ENCODE measurements around the gene SON.
A peak's percentile ranks its signal among the peaks of the same experiment; 100 is the strongest.

Gene SON

GRCh38 chr21:33578959-33579542 lies 36.2 kb downstream of the SON start (continued):
- no peak for TF ChIP-seq PRDM4 (tag by site-specific recombination; IDR thresholded peaks at IDR 0.05)

GRCh38 chr21:33584455-33584854 lies 41.6 kb downstream of the SON start:
- POLR2A ChIA-PET: interaction anchor here (0.7 kb wide), 1 partner anchor 384 kb away, joined by 4 read pairs; no protein-coding TSS in a partner anchor
- Histone ChIP-seq H3K4me1 (ENCODE audit: control insufficient read depth, insufficient read depth, low read length) (peaks cover 4% of the 10 kb centered on the region; the same call in 1 of the 2 replicates), H3K36me3 (ENCODE audit: control insufficient read depth in 2 of 2, insufficient read depth in 1 of 2, low read length in 2 of 2) (peaks cover 64 to 65% of the 10 kb centered on the region in 2 experiments), H3K9me3 (ENCODE audit: control insufficient read depth, insufficient read depth, low read depth, low read length) (no peaks in the 10 kb centered on the region), H3K27ac (ENCODE audit: extremely low read depth, low read depth, low read length) (no peak overlapping the region), H3K4me3 (ENCODE audit: low read depth, low read length) (no peak overlapping the region)
- no peak for TF ChIP-seq BCL11B (tag by site-specific recombination; IDR thresholded peaks at IDR 0.05; ENCODE audit: low read depth)
- peak; percentile 11; the same call in 1 of the 2 replicates for TF ChIP-seq ZNF664 (tag by site-specific recombination; IDR thresholded peaks at IDR 0.05)
- CTCF ChIA-PET: interaction anchor here (2.2 kb wide), 1 partner anchor 40 kb away, joined by 4 read pairs; no protein-coding TSS in a partner anchor

- ChIA-PET POLR2A (no interaction called here), CTCF (no interaction called here)
- Histone ChIP-seq H3K4me3 (ENCODE audit: low read depth, low read length) (peak overlapping the region; percentile 18; the same call in 1 of the 2 replicates), H3K4me1 (ENCODE audit: control insufficient read depth, insufficient read depth, low read length) (peaks cover 4% of the 10 kb centered on the region; the same call in 1 of the 2 replicates), H3K36me3 (ENCODE audit: control insufficient read depth in 2 of 2, insufficient read depth in 1 of 2, low read length in 2 of 2) (peaks cover 40 to 46% of the 10 kb centered on the region in 2 experiments), H3K9me3 (ENCODE audit: control insufficient read depth, insufficient read depth, low read depth, low read length) (no peaks in the 10 kb centered on the region), H3K27ac (ENCODE audit: extremely low read depth, low read depth, low read length) (no peak overlapping the region)
- TF ChIP-seq SCRT1 (tag by site-specific recombination; IDR thresholded peaks at IDR 0.05; ENCODE audit: borderline replicate concordance) (peak; percentile 36; the same call in 1 of the 2 replicates), ZNF747 (tag by site-specific recombination; IDR thresholded peaks at IDR 0.05) (no peak), PRDM1 (tag by site-specific recombination; IDR thresholded peaks at IDR 0.05) (0 out of 2 replicates have a peak, but pooled peaks have one; percentile 5), SCRT2 (tag by site-specific recombination; IDR thresholded peaks at IDR 0.05) (peak; percentile 73), ZSCAN5A (tag by site-specific recombination; IDR thresholded peaks at IDR 0.05) (no peak), ZNF148 (tag by site-specific recombination; IDR thresholded peaks at IDR 0.05; ENCODE audit: borderline replicate concordance) (no peak)
Observed at GRCh38 chr21:33586927-33587326, 44.1 kb downstream of the SON start.

GRCh38 chr21:33587792-33588484 lies 45.1 kb downstream of the SON start:
- H3K4me3 ChIP-seq (ENCODE audit: low read depth, low read length): peak overlapping the region; percentile 69
- ChIA-PET CTCF (interaction anchor here (0.7 to 7.4 kb wide), 5 partner anchors 9 to 967 kb away, joined by 3 to 79 read pairs (median 3); no protein-coding TSS in a partner anchor), POLR2A (interaction anchor here (0.6 to 2.4 kb wide), 21 partner anchors 9 to 318 kb away, joined by 3 to 20 read pairs (median 5); partner anchors contain the start of genes DNAJC28, IFNAR1, ITSN1 and SON)
- H3K9me3 ChIP-seq (ENCODE audit: control insufficient read depth, insufficient read depth, low read depth, low read length): no peaks in the 10 kb centered on the region
- peaks cover 4% of the 10 kb centered on the region; the same call in 1 of the 2 replicates for H3K4me1 ChIP-seq (ENCODE audit: control insufficient read depth, insufficient read depth, low read length)
- H3K27ac ChIP-seq (ENCODE audit: extremely low read depth, low read depth, low read length): peak overlapping the region; percentile 89
- H3K36me3 ChIP-seq (ENCODE audit: control insufficient read depth in 2 of 2, insufficient read depth in 1 of 2, low read length in 2 of 2): peaks cover 35 to 37% of the 10 kb centered on the region in 2 experiments
- TF ChIP-seq GLI2 (tag by site-specific recombination; IDR thresholded peaks at IDR 0.05; ENCODE audit: borderline replicate concordance, low read depth) (no peak), ZNF514 (tag by site-specific recombination; IDR thresholded peaks at IDR 0.05) (no peak), ZNF747 (tag by site-specific recombination; IDR thresholded peaks at IDR 0.05) (no peak), ZFHX2 (tag by site-specific recombination; conservative IDR thresholded peaks at IDR 0.05) (no peak), OSR2 (tag by site-specific recombination; IDR thresholded peaks at IDR 0.05) (no peak), OVOL3 (tag by site-specific recombination; IDR thresholded peaks at IDR 0.05) (no peak), ZNF830 (tag by site-specific recombination; IDR thresholded peaks at IDR 0.05; ENCODE audit: low read depth) (no peak), ZNF449 (tag by site-specific recombination; IDR thresholded peaks at IDR 0.05) (no peak), ZSCAN16 (tag by site-specific recombination; IDR thresholded peaks at IDR 0.05) (0 out of 2 replicates have a peak, but pooled peaks have one; percentile 14), ZNF621 (tag by site-specific recombination; IDR thresholded peaks at IDR 0.05) (no peak)

Measured in HEK293 (cell line).